ENCODE measurements around the gene FRMPD2.

FRMPD2 gene

GRCh38 chr10:48279081-48279751, 4.7 kb upstream of the FRMPD2 start:
- no peak for DNase-seq
- H3K4me1 Mint-ChIP-seq = no peaks in the 10 kb centered on the region
- H3K27me3 Mint-ChIP-seq = peaks cover 9% of the 10 kb centered on the region
- H3K9me3 Mint-ChIP-seq = peaks cover 6% of the 10 kb centered on the region
- no peaks in the 10 kb centered on the region for H3K36me3 Mint-ChIP-seq (ENCODE audit: low read depth)
- H3K4me3 Mint-ChIP-seq = no peak overlapping the region
- peak; percentile 43 for ATAC-seq
- H3K27ac Mint-ChIP-seq = no peak overlapping the region

GRCh38 chr10:48277093-48277492, 2.6 kb upstream of the FRMPD2 start:
- Mint-ChIP-seq H3K27ac (no peak overlapping the region), H3K36me3 (ENCODE audit: low read depth) (no peaks in the 10 kb centered on the region), H3K27me3 (peaks cover 5% of the 10 kb centered on the region), H3K4me1 (no peaks in the 10 kb centered on the region), H3K4me3 (no peak overlapping the region), H3K9me3 (no peaks in the 10 kb centered on the region)
- ATAC-seq (no peak), DNase-seq (no peak)

- H3K4me1 Mint-ChIP-seq = no peaks in the 10 kb centered on the region
- H3K36me3 Mint-ChIP-seq (ENCODE audit: low read depth) = no peaks in the 10 kb centered on the region
- no peak overlapping the region for H3K4me3 Mint-ChIP-seq
- H3K27me3 Mint-ChIP-seq = peaks cover 9% of the 10 kb centered on the region
- ATAC-seq = no peak
- H3K9me3 Mint-ChIP-seq = no peaks in the 10 kb centered on the region
- H3K27ac Mint-ChIP-seq = no peak overlapping the region
- no peak for DNase-seq
Observed at GRCh38 chr10:48273741-48274140, 755 bp downstream of the FRMPD2 start.

DNA sequence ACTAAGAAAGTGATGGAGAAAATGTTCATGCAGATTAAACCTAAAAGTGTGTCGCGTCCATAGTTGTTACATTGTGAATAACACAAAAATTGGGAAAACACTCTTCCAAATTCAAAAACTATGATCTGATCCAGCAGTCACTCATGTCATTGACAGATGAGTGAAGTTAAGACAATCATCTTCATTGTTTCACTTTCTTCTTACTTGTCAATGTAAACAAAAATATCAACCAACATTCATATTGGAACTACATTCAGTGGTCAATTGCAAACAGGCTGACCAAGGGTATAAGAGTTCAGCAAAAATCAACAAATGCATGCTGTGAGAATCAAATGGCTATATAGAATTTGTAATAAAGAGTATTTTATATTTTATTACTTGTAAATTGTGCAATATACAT, 1.8 kb downstream of the FRMPD2 start:
- H3K36me3 Mint-ChIP-seq (ENCODE audit: low read depth) = no peaks in the 10 kb centered on the region
- H3K27ac Mint-ChIP-seq = no peak overlapping the region
- H3K9me3 Mint-ChIP-seq = no peaks in the 10 kb centered on the region
- no peak overlapping the region for H3K4me3 Mint-ChIP-seq
- peaks cover 6% of the 10 kb centered on the region for H3K27me3 Mint-ChIP-seq
- no peaks in the 10 kb centered on the region for H3K4me1 Mint-ChIP-seq
- DNase-seq = no peak
- no peak for ATAC-seq

DNA sequence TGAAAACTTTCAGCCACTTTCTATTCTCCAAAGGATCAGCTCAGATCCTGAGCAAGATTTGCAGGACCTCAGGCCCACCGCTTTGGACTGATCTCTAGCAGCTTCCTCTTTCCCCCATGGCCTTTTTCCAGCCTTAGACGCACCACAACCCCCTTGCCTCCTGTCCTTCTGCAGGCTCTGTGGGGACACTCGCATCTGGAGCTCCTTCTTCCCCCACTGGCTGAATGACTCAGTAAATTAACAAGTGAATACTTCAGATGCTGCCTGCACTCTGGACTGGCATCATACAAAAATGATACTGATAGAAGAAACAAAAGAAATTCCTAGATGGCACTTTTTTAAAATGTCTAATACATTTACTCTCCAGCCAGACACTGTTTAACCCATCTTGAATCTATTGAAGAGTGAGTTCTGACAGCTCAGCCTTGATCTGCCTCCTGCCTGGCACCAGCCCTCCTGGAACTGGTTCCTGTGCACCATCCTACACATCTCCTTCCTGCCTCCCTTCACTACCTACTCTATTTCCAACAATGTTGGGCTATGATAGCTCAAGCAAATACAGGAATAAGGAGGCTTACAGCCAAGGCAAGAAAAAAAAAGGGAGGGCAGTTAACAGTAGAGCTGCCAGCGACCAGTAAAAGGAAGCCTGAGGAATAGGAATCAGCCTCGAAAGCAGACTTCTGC, 3.3 kb downstream of the FRMPD2 start:
- H3K4me1 Mint-ChIP-seq = peaks cover 4% of the 10 kb centered on the region
- DNase-seq (no peak), ATAC-seq (no peak)
- no peaks in the 10 kb centered on the region for H3K9me3 Mint-ChIP-seq
- peaks cover 6% of the 10 kb centered on the region for H3K27me3 Mint-ChIP-seq
- no peak overlapping the region for H3K27ac Mint-ChIP-seq
- H3K4me3 Mint-ChIP-seq = no peak overlapping the region
- no peaks in the 10 kb centered on the region for H3K36me3 Mint-ChIP-seq (ENCODE audit: low read depth)

- peak; percentile 78 for ATAC-seq
- peaks cover 6% of the 10 kb centered on the region for H3K27me3 Mint-ChIP-seq
- H3K36me3 Mint-ChIP-seq (ENCODE audit: low read depth) = no peaks in the 10 kb centered on the region
- no peak overlapping the region for H3K4me3 Mint-ChIP-seq
- DNase-seq = peak; percentile 11
- H3K9me3 Mint-ChIP-seq = no peaks in the 10 kb centered on the region
- H3K27ac Mint-ChIP-seq = no peak overlapping the region
- peaks cover 4% of the 10 kb centered on the region for H3K4me1 Mint-ChIP-seq
Observed at GRCh38 chr10:48266528-48266927, 8.0 kb downstream of the FRMPD2 start.

- no peak overlapping the region for H3K4me3 Mint-ChIP-seq
- peaks cover 9% of the 10 kb centered on the region for H3K27me3 Mint-ChIP-seq
- no peaks in the 10 kb centered on the region for H3K4me1 Mint-ChIP-seq
- DNase-seq (no peak), ATAC-seq (no peak)
- H3K36me3 Mint-ChIP-seq (ENCODE audit: low read depth) = no peaks in the 10 kb centered on the region
- no peak overlapping the region for H3K27ac Mint-ChIP-seq
- no peaks in the 10 kb centered on the region for H3K9me3 Mint-ChIP-seq
Observed at GRCh38 chr10:48258105-48258504, 16.4 kb downstream of the FRMPD2 start.

GRCh38 chr10:48257407-48257961, 17.0 kb downstream of the FRMPD2 start:
- no peaks in the 10 kb centered on the region for H3K36me3 Mint-ChIP-seq (ENCODE audit: low read depth)
- no peak overlapping the region for H3K27ac Mint-ChIP-seq
- ATAC-seq = no peak
- DNase-seq = no peak
- H3K4me1 Mint-ChIP-seq = no peaks in the 10 kb centered on the region
- H3K27me3 Mint-ChIP-seq = peaks cover 9% of the 10 kb centered on the region
- no peaks in the 10 kb centered on the region for H3K9me3 Mint-ChIP-seq
- no peak overlapping the region for H3K4me3 Mint-ChIP-seq

DNA sequence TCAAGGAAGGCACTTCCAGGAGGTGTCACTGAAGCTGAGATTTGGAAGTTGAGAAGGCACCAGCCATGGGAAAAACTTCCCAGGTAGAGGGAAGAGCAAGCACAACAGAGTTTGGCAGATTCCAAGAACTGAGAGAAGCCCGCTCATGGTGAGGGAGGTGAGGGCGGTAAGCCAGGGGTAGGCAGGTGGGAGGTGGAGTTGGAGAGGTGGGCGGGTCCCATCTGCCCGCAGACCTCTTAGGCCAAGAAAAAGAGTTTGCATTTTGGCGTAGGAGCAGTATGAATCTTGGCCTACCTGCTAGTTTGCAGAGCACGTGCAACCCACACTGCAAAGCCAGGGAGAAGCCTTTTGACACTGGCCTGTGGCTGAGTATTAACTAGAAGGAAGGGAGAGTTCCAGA, 18.8 kb downstream of the FRMPD2 start:
- ATAC-seq (no peak), DNase-seq (no peak)
- H3K27me3 Mint-ChIP-seq = peaks cover 4% of the 10 kb centered on the region
- H3K27ac Mint-ChIP-seq = no peak overlapping the region
- no peaks in the 10 kb centered on the region for H3K36me3 Mint-ChIP-seq (ENCODE audit: low read depth)
- no peaks in the 10 kb centered on the region for H3K4me1 Mint-ChIP-seq
- no peaks in the 10 kb centered on the region for H3K9me3 Mint-ChIP-seq
- H3K4me3 Mint-ChIP-seq = no peak overlapping the region

DNA sequence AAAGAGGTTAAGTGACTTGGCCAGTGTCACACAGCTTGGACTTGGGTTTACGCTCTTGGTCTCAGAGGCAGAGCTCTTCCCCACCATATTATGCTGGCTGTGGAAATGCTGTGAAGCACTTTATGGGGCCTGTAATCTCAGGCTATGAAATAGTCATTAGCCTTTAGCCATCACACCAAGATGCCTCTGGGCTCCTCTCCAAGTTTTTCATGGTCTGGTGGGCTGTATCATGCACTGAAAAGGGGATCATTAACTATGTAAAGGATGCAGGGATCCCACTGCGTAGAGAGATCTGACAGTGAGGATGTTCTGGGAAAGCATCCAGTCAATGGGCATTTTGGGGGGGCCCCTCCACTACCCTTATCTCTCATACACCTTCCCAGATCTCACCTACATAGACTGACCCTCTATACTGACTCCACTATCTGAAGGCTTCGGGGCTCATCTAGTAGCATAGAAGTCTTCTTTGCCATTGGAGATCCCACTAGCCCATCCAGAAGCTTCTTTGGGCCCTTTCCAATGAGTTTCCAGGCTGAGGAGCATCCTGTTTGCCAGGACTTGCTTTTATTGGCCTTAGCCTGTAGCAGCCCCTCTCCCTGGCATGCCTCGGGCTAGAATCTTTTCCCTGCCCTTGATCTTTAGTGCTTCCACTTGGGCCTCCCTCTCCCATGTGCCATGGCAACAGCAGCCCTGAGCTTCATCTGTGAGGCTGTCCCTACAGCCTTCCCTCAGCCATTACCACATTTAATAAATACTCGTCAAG, 19.6 kb downstream of the FRMPD2 start:
- no peak for DNase-seq
- Mint-ChIP-seq H3K4me1 (no peaks in the 10 kb centered on the region), H3K36me3 (ENCODE audit: low read depth) (no peaks in the 10 kb centered on the region), H3K27ac (no peak overlapping the region), H3K4me3 (no peak overlapping the region), H3K9me3 (no peaks in the 10 kb centered on the region), H3K27me3 (no peaks in the 10 kb centered on the region)
- ATAC-seq = no peak

DNA sequence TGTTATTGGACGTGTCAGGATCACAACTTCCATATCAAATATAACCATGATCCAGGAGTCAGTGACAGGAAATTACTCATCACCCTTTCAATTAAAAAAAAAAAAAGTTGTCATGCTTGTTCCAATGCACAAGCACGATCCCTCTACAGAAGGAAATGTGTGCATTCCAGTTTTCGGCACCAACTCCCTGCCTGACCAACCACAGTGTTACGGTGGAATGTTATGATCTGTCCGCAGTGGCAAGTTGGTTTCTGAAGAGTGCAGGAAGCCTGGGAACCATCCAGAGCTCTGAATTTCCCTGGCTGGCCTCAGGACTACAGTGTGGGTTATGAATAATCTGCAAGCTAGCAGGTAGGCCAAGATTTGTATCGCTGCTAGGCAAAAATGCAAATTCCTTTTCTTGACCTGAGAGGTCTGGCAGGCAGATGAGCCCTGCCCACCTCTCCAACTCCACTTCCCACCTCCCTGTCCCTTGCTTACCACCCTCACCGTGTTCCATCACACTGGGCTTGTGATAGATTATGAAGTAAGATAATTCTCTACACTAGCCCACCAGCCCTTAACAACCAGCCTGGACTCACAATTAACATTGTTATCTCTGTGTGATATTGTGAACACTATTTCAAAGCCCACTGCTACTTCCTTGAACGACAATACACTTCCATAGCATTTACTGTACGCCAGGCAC, 20.4 kb downstream of the FRMPD2 start:
- no peaks in the 10 kb centered on the region for H3K27me3 Mint-ChIP-seq
- no peaks in the 10 kb centered on the region for H3K9me3 Mint-ChIP-seq
- no peak for ATAC-seq
- H3K4me3 Mint-ChIP-seq = no peak overlapping the region
- no peaks in the 10 kb centered on the region for H3K36me3 Mint-ChIP-seq (ENCODE audit: low read depth)
- no peak overlapping the region for H3K27ac Mint-ChIP-seq
- DNase-seq = no peak
- no peaks in the 10 kb centered on the region for H3K4me1 Mint-ChIP-seq

DNA sequence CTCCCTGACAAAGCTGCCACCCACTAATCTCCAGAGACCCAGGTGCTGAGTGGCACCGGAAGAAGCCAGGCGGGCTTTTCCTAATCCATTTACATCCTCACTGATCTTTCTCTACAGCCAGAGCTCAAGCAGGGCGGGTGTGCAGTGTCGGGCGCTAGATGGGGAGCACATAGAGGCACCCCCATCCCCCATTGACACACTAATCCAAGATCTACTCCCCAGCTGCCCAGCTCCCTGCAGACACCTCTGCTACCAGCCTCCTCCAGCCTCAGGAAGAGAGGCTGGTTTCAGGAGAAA, 22.2 kb downstream of the FRMPD2 start:
- Mint-ChIP-seq H3K4me3 (no peak overlapping the region), H3K4me1 (no peaks in the 10 kb centered on the region), H3K27me3 (no peaks in the 10 kb centered on the region), H3K9me3 (no peaks in the 10 kb centered on the region), H3K36me3 (ENCODE audit: low read depth) (no peaks in the 10 kb centered on the region), H3K27ac (no peak overlapping the region)
- DNase-seq = no peak
- no peak for ATAC-seq

DNA sequence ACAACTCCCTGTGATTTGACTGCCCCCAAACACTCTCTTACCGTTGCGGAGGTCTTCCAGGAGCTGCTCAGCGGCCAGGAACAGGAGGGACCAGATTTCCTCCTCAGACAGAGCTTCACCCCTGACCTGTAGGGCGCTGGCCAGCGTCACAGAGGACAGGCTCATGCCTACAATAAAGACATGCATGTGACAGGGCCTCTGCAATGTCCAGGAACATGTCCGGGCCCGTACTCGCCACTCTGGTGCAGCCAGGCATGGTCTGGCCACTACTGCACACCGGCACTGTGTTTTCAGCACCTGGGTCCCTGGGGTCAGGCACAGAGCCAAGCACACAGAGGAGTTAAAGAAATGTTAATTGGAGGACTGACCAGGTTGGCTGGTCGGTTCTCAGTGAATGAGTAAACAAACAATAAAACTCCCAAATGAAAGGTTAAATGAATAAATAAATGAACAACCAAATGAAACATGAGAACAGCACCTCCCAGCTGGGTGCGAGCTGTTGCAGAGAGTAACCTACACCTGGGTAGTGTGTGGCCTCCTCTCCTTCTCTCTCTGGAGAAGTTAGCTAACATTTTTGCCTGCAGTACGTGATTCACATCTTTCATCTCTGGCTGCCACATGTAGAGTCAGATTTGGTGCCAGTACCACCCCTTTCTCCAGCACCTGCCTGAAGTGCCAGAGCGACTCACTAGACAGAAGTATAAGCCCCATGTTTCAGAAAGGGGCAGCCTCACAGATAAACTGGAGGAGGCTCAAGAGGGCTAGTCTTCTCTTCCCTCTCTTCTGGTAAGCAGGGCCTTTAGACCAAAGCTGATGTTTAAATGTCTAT, 22.8 kb downstream of the FRMPD2 start:
- H3K9me3 Mint-ChIP-seq = no peaks in the 10 kb centered on the region
- no peaks in the 10 kb centered on the region for H3K36me3 Mint-ChIP-seq (ENCODE audit: low read depth)
- H3K27ac Mint-ChIP-seq = no peak overlapping the region
- no peaks in the 10 kb centered on the region for H3K27me3 Mint-ChIP-seq
- DNase-seq (no peak), ATAC-seq (no peak)
- H3K4me3 Mint-ChIP-seq = no peak overlapping the region
- H3K4me1 Mint-ChIP-seq = no peaks in the 10 kb centered on the region

DNA sequence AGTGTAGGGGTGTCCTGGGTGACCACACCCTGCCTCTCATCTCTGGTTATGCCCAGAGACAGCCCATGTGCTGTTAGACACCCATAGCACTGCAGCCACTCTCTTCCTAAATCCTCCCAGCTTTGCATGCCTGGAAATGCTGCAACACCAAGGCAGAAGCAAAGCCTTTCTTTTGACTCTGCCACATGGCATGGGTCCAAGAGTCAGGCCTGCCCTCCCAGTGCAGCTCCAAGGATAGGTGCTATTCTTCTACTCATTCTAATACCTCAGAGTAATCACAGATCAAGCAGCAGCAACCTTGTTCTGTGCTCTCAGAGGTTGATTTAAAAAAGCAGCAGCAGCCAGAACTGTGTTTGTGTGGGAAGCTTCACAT, 23.4 kb downstream of the FRMPD2 start:
- Mint-ChIP-seq H3K27me3 (no peaks in the 10 kb centered on the region), H3K27ac (no peak overlapping the region), H3K4me1 (no peaks in the 10 kb centered on the region), H3K9me3 (no peaks in the 10 kb centered on the region), H3K4me3 (no peak overlapping the region), H3K36me3 (ENCODE audit: low read depth) (no peaks in the 10 kb centered on the region)
- ATAC-seq (no peak), DNase-seq (no peak)

Measured in activated naive CD8-positive, alpha-beta T cell treated with anti-CD3 and anti-CD28 coated beads, Interleukin-2, amount 50 U/mL, for 24 hours (primary cell).